ENCODE measurements around the gene BCAS3. TPM values are rescaled to one million over a fixed set of nuclear protein-coding genes. Genes with fewer than 3 reads are reported as not detected.

The BCAS3 gene
- total RNA-seq, 4 donors from 2014 or later: 41.0 to 81.4 (median 45.6) TPM

DNA sequence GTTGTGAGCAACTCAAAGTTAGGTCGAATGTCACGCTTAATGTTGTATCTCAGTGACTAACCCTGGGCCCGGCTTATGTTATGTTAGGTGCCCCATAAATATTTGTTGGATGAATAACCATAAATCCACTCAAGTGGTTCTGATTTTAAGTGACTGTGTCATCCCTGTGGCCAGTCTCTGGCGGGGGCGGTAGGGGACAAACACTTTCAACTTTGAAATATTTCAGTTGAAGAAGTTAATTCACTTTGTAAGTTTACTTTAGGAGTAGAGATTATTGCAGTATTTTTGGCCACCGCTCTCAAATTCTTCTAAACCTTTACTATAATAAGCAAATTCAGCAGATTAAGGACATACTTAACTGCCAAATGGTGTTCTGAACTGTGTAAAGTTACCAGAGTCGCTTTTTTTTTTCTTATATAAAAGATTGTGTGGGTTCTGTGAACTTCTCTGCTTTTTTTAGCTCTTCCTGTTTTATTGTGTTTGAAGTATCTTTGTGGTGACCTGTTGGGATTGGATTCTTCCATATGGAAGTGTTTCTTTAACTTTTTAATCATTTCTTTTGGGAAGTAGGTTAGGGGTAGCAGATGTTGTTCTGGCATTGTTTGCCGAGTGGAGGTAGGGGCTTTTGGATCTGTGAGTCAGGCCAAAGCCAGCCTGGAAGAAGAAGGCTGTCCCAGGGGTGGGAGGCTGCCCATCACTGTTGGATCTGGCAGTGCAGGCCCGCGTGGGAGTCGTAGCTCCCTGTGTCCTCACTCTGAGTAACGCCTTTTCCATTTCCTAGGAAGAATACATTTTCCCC lies 660.5 kb downstream of the BCAS3 start:
- TF ChIP-seq POLR2AphosphoS5 (IDR thresholded peaks at IDR 0.05): no peak
- no peak for TF ChIP-seq POLR2A (IDR thresholded peaks at IDR 0.05)
- no peak for TF ChIP-seq EP300 (IDR thresholded peaks at IDR 0.05)
- TF ChIP-seq, protein P1, sequence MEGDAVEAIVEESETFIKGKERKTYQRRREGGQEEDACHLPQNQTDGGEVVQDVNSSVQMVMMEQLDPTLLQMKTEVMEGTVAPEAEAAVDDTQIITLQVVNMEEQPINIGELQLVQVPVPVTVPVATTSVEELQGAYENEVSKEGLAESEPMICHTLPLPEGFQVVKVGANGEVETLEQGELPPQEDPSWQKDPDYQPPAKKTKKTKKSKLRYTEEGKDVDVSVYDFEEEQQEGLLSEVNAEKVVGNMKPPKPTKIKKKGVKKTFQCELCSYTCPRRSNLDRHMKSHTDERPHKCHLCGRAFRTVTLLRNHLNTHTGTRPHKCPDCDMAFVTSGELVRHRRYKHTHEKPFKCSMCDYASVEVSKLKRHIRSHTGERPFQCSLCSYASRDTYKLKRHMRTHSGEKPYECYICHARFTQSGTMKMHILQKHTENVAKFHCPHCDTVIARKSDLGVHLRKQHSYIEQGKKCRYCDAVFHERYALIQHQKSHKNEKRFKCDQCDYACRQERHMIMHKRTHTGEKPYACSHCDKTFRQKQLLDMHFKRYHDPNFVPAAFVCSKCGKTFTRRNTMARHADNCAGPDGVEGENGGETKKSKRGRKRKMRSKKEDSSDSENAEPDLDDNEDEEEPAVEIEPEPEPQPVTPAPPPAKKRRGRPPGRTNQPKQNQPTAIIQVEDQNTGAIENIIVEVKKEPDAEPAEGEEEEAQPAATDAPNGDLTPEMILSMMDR (IDR thresholded peaks at IDR 0.05): no peak
- Histone ChIP-seq H3K36me3 (no peaks in the 10 kb centered on the region), H3K4me1 (no peaks in the 10 kb centered on the region), H3K4me3 (no peak overlapping the region), H3K27ac (no peak overlapping the region), H3K9me3 (no peaks in the 10 kb centered on the region), H3K27me3 (no peaks in the 10 kb centered on the region)
- 73% methylated on average over 12 of the region's 12 CpGs for WGBS
- no peak for DNase-seq (ENCODE audit: low spot score in 2 of 2)

- Histone ChIP-seq H3K27me3 (no peaks in the 10 kb centered on the region), H3K9me3 (no peaks in the 10 kb centered on the region), H3K27ac (no peak overlapping the region), H3K36me3 (no peaks in the 10 kb centered on the region), H3K4me1 (no peaks in the 10 kb centered on the region), H3K4me3 (no peak overlapping the region)
- WGBS: 92% methylated on average over 5 of the region's 5 CpGs
- DNase-seq (ENCODE audit: low spot score in 2 of 2): no peak
- TF ChIP-seq EP300 (IDR thresholded peaks at IDR 0.05) (no peak), POLR2AphosphoS5 (IDR thresholded peaks at IDR 0.05) (no peak), POLR2A (IDR thresholded peaks at IDR 0.05) (no peak)
- TF ChIP-seq, protein P1 (IDR thresholded peaks at IDR 0.05): no peak
These were observed 661.3 kb downstream of the BCAS3 start for GRCh38 chr17:61338874-61339478.

- Histone ChIP-seq H3K9me3 (no peaks in the 10 kb centered on the region), H3K36me3 (no peaks in the 10 kb centered on the region), H3K27me3 (no peaks in the 10 kb centered on the region), H3K4me1 (no peaks in the 10 kb centered on the region), H3K27ac (no peak overlapping the region), H3K4me3 (no peak overlapping the region)
- no peak for DNase-seq (ENCODE audit: low spot score in 2 of 2)
- TF ChIP-seq POLR2AphosphoS5 (IDR thresholded peaks at IDR 0.05) (no peak), POLR2A (IDR thresholded peaks at IDR 0.05) (no peak), EP300 (IDR thresholded peaks at IDR 0.05) (no peak)
- TF ChIP-seq, protein P1 (IDR thresholded peaks at IDR 0.05): no peak
- 91% methylated on average over 13 of the region's 13 CpGs for WGBS
These were observed 663.0 kb downstream of the BCAS3 start for GRCh38 chr17:61340431-61341209.

GRCh38 chr17:61343576-61343975 lies 665.9 kb downstream of the BCAS3 start:
- WGBS: 78% methylated on average over 6 of the region's 6 CpGs
- TF ChIP-seq, protein P1 (IDR thresholded peaks at IDR 0.05): no peak
- TF ChIP-seq POLR2A (IDR thresholded peaks at IDR 0.05): no peak
- no peak for TF ChIP-seq POLR2AphosphoS5 (IDR thresholded peaks at IDR 0.05)
- no peak for TF ChIP-seq EP300 (IDR thresholded peaks at IDR 0.05)
- no peak overlapping the region for H3K4me3 ChIP-seq
- no peaks in the 10 kb centered on the region for H3K9me3 ChIP-seq
- no peak overlapping the region for H3K27ac ChIP-seq
- H3K27me3 ChIP-seq: no peaks in the 10 kb centered on the region
- H3K4me1 ChIP-seq: no peaks in the 10 kb centered on the region
- no peak for DNase-seq (ENCODE audit: low spot score in 2 of 2)
- no peaks in the 10 kb centered on the region for H3K36me3 ChIP-seq

DNA sequence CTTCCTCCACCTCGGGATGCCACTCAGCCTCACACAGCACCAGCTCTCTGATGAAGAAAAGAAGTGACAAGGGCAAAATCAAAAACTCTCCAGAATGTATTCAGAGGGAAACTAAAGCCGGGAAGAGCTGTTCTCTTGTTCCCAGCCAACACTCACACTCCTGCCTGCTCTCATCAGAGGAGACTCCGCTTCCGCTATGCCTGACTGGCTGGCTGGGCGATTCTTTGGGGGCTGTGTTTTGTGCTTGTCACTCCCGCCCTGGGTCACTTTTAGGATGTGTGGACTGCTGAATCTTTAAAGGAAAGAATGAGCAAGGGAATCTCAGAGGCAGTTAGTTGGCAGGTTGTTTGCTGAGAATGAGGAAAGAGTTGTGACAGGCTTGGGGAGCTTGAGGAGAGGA lies 667.4 kb downstream of the BCAS3 start:
- Histone ChIP-seq H3K27ac (no peak overlapping the region), H3K4me3 (no peak overlapping the region), H3K9me3 (no peaks in the 10 kb centered on the region), H3K4me1 (no peaks in the 10 kb centered on the region), H3K27me3 (no peaks in the 10 kb centered on the region), H3K36me3 (no peaks in the 10 kb centered on the region)
- TF ChIP-seq, protein P1 (IDR thresholded peaks at IDR 0.05): no peak
- no peak for TF ChIP-seq EP300 (IDR thresholded peaks at IDR 0.05)
- no peak for TF ChIP-seq POLR2AphosphoS5 (IDR thresholded peaks at IDR 0.05)
- TF ChIP-seq POLR2A (IDR thresholded peaks at IDR 0.05): no peak
- WGBS: 97% methylated on average over 6 of the region's 6 CpGs
- no peak for DNase-seq (ENCODE audit: low spot score in 2 of 2)
